GM18520 (cell line): ENCODE measurements around the gene SIKE1.
A peak's percentile ranks its signal among the peaks of the same experiment; 100 is the strongest.
"Not testable (repeated sequence)": the region's sequence is repeated elsewhere in the genome, so short reads cannot be mapped to it uniquely, and the experiment has no call there.

Experiments
- ATAC-seq: cut with Tn5 transposase; IDR thresholded peaks from one replicate; pipeline ENCODE4 v1.9.1; 2021; ENCODE audit not compliant: unreplicated experiment

The SIKE1 gene

DNA sequence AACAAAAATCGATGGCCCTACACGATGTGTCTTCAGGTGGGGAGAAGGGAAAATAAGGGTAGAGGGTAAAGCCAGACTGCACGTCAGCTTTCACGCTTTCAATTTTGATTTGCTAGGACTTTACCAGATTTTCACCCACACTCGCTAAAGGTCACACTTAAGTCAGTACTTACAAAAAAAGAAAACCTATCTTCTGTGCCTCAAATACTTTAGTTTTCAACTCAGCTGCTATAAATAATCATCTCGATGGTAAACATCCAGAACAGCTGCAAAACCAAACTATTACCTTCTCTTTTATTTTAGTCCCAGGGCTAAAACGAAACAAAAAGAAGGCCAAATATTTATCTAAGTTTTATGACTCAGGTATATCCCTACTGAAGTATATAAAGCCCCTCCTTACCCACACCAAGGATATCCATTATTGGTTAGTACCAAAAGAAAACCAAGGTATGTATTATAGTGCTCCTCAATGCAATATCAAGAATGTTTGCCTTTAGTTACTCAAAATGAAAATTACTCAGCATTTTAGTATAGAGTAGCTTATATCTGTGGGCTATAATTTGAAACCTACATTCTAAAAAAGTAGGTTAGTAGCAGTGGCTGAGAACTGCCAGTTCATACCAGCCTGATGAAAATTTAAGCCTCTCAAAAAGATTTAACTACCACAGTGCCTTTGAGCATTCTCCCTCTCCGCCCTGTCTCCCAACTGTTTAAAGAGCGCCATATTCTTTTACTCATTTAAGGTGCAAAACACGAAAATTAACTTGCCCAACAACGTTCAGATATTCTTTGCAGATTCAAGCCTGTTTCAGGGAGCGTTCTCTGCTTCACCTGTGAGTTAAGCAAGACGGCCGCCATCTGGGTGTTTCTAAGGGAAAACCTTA, 24.2 kb downstream of the SIKE1 start:
- ATAC-seq = peak; percentile 36

DNA sequence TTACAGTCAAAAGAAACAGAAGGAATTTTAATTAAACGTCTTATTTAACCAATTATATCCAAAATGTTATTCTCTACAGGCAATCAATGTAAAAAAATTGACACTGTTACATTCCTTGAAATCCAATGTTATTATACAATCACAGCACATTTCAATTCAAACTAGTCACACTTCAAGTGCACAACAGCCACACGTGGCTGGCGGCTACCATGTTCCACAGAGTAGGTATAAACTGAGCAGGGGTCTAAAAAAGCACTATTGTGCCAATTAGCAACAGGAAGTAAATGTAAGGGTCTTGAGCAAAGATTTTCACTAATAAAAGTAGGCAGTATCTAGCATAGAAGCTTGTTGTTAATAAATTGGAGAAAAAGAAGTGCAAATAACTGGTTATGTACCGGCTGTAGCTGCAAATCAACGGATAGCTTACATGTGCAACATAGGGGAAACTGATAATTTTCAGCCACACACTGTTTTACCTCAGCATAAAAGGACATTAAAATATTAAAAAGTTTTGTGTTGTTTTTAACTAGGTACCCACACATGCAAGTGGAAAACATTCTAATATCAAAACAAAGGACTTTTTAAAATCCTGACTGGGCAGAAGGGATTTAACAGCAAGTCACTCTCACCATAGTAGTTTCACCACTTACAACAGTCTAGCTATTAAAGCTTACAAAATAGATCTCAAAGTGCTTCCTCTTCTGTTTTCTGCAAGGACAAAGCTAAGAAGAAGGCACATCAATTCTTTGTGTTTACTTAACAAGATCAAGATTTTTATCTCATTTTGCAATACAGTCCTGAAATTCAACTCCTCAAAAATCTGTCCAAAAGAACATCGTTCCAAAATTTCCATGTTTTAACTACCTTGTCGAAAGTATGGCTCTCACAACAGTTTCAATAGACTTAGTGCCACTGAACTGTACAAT, 25.2 kb downstream of the SIKE1 start:
- no peak for ATAC-seq

DNA sequence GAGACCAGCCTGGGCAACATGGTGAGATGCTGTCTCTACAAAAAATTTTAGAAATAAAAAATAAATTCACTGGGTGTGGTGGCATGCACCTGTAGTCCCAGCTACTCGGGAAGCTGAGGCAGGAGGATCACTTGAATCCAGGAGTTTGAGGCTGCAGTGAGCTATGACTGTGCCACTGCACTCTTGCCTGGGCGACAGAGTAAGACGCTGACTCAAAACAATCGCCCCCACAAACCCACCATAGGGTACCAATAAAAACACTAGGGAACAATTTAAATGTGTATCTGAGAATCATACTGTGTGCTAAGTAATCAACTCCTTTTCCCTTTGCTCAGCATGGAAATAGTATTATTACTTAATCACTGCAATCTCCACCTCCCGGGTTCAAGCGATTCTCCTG, 26.8 kb downstream of the SIKE1 start:
- ATAC-seq = not testable (repeated sequence)

- ATAC-seq = no peak
Observed at GRCh38 chr1:114753143-114753542, 27.3 kb downstream of the SIKE1 start.

DNA sequence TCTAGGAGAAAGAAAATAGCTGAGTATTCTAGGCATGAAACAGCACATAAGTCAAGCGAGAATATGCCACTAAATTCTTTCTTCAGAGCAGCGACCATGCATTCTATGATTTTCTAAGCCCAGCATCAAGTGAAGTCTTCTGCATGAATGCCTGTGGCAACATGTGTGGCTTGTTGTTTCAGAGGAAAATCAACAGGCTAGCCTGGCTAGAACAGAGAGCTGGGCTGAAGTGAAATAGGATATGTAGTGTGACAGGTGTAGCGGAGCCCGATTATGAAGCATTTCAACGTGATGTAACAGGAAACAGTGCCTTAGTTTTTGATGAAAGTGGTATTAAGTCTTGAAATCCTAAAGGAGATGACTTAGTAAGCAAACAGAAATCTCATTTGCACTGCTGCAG, 29.7 kb downstream of the SIKE1 start:
- ATAC-seq = no peak

GRCh38 chr1:114749835-114750234, 30.6 kb downstream of the SIKE1 start:
- no peak for ATAC-seq

- no peak for ATAC-seq
Observed at GRCh38 chr1:114746450-114747121, 33.9 kb downstream of the SIKE1 start.

GRCh38 chr1:114745291-114745690, 35.2 kb downstream of the SIKE1 start:
- ATAC-seq = no peak

DNA sequence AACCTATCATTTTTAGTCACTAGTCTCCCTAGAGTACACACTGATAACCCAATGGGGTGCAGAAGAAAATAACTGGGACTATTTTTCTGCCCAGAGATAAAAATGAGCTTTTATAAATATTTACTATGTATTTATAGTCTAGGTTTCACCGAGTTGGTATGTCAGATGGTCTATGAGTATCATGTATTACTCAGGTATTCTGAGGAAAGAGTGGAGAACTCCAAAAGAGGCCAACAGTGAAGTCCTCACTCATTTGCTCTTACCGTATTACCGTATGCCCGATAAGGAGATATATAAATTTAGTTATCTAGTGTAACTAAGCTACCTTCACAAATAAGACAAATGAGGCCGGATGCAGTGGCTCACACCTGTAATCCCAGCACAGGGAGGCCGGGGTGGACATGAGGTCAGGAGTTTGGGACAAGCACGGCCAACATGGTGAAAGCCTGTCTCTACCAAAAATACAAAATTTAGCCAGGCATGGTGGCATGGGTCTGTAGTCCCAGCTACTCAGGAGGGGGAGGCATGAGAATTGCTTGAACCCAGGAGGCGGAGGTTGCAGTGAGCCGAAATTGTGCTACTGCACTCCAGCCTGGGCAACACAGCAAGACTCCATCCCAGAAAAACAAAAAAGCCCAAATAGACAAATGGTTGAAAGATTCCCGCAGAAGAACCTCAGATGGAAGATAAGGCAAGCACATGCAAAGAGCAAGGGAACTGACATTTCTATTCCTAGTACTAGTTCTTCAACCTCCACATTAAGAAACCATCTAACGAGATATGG, 38.3 kb downstream of the SIKE1 start:
- ATAC-seq = no peak

GRCh38 chr1:114740331-114740730, 40.2 kb downstream of the SIKE1 start:
- ATAC-seq = no peak

GRCh38 chr1:114737314-114737849, 43.1 kb downstream of the SIKE1 start:
- no peak for ATAC-seq

DNA sequence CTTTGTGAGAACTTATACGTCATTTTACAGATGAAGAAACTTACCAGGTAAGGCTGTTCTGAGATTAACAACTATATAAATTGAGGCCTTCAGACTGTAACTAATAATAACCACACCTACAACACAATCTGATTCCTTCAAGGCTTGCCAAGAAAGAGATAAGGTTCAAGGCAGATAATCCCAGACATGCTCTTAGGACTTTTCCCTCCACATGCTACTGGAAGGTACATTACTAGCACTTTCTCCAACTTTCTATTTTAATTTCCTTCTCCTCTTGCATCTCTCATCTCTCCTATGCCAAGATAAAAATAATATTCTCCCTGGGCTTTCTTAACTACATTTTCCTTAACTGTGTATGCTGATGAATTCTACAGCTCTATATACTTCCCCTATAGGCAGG, 45.0 kb downstream of the SIKE1 start:
- no peak for ATAC-seq

DNA sequence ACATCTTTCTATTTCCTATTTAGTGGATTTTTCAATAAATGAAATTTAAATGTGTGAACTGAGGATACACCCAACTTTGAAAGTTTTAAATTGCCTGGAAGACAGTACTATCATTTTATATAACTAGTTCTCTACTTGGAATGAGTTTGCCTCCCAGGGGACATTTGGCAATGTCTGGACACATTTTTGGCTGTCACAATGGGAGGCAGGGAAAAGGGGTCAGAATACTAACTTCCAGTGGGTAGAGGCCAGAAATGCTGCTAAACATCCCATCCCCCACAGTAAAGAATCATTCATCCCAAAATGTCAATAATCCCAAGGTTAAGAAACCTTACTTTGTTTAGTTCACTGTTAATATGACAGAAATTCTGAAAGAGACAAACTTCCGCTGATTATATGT, 50.7 kb downstream of the SIKE1 start:
- ATAC-seq = no peak

DNA sequence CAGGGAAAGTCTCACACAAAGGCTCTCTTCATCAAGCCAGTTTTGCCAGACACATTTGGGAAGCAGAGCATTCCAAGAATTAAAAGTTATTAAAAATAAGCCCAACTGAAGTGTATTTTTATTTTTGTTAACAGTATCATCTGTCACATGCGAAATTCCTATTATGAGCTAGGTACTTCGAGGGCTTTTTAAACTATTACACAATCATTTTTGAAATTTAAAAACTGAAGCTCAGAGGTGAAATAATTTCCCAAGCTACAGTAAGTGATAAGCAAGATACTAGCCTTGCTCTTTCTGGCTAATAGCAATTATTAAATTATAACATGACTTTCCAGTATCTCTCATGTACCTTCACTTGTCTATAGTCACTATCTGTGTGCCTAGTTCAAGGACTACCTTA, 51.9 kb downstream of the SIKE1 start:
- no peak for ATAC-seq

DNA sequence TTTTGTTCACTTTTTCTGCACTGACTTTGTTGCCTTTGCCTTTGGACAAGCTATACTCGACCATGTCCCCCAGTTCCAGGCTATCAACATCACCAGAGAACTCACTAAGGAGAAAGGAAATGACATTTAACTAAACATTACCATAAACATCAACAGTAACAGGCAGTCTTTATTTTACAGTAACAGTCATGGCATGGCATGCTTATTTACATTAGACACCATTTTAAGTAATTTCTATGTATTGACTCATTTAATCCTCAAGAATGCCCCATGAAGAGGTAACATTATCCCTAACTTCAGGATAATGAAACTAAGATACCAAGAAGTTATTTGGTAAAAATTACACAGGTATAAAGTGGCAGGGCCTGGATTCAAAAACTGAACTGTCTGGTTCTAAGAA, 55.3 kb downstream of the SIKE1 start:
- no peak for ATAC-seq

- no peak for ATAC-seq
Observed at GRCh38 chr1:114723915-114724314, 56.6 kb downstream of the SIKE1 start.

DNA sequence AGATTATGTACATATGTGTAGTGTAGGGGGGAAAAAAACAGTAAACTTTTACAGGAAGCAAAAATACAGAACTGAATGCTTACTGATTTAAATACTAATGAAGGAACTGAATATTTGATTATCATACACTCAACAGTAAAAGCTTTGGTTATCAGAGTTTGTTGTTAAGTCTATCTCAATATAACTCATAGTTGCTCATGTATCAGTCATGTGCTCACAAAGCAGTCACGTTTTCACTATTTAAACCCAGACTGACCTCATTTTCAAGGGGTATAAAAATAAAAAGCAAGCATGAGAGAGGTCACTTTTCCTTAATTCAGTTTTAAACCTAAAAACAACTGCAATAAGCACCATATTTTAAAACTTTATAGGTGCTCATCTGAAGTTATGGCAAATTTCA, 57.0 kb downstream of the SIKE1 start:
- no peak for ATAC-seq

DNA sequence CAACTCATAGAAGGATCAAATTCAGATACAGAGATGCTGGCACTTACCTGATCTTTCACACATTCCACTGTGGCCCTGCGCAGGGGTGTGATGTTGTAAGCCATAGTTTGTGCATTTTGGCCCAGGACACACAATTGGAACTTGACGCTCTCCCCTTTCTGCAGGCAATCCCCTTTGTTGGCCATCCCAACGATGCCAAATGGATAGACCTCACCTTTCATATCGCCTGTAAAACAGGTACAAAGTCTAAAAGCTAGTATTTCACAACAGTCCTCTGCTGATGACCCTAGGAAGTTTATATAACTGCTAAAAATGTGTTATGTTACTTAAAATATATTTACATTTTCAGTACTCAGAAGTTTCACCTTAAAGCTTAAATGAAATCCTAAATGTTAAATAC, 60.0 kb downstream of the SIKE1 start:
- no peak for ATAC-seq
